Skeletal muscle cell (primary cell): ENCODE results near the gene PAPSS2.
"Not testable (repeated sequence)": the region's sequence is repeated elsewhere in the genome, so short reads cannot be mapped to it uniquely, and the experiment has no call there.

ENCODE experiments used
- DNase-seq: peaks from one replicate; pipeline ENCODE4 v3.0.0-alpha.2; 2010; ENCODE audit warnings: low read depth
- H3K4me3 ChIP-seq: 2 replicates; pipeline ENCODE4 v1.5.1; 2011; ENCODE audit warnings: low read depth, mild to moderate bottlenecking, control low read depth, low read length, moderate library complexity

The PAPSS2 gene

DNA sequence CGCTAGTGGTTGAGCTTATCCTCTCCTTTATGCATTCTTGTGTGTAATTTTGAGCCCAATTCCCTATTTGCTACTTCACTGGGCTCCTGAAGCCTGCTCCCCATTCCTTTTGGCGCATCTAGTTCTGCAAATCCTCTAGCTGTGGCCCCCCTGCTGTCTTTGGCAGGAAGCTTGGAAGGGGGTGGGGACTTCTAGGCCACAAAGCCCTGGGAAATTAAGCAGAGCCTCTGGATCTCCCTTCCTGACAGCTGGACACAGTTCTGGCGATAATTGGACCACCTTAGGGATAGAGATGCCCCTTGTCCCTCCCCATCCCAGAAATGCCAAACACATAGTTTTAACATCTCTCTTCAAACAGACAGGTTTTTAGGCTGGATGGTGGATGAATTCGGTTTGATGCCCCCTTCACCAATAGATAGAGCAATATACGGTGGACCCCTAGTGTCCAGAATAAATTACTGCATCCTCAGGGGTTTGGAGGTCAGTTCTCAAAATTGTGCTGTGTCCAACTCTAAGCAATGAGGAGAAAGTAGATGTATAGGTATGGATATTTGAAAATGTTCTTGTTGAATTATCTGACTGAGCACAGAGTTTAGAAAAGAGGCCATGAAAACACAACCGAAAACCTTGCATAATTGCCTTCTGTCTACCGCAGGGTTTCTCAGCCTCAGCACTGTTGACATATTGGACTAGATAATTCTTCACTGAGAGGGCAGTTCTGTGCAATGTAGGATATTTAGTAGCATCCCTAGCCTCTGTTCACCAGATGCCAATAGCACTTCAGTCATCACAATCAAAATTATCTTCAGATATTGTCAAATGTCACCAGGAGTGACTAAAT lies 75.5 kb downstream of the PAPSS2 start:
- no peak overlapping the region for H3K4me3 ChIP-seq
- no peak for DNase-seq

GRCh38 chr10:87738253-87738652 lies 78.6 kb downstream of the PAPSS2 start:
- H3K4me3 ChIP-seq, DNase-seq: not testable (repeated sequence)

DNA sequence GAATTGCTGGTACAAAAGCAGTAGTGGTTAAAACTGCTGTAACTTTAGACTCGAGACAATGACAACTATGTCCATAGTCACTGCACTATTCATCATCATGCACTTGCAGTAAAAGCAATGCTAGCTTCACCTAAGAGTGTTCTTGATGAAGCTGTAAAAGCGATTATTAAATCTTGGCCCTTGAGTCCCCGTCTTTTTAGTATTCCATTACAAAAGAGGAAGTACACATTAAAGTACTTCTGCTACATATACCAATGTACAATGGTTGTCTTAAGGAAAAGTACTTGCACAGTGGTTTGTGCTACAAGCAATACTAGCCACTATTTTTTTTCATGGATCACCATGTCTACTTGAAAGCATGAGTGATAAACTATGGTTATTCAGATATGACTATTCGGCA lies 80.0 kb downstream of the PAPSS2 start:
- no peak overlapping the region for H3K4me3 ChIP-seq
- DNase-seq = no peak

- peak; percentile 52 for DNase-seq
- no peak overlapping the region for H3K4me3 ChIP-seq
Measured at GRCh38 chr10:87740254-87740655, 80.6 kb downstream of the PAPSS2 start.

DNA sequence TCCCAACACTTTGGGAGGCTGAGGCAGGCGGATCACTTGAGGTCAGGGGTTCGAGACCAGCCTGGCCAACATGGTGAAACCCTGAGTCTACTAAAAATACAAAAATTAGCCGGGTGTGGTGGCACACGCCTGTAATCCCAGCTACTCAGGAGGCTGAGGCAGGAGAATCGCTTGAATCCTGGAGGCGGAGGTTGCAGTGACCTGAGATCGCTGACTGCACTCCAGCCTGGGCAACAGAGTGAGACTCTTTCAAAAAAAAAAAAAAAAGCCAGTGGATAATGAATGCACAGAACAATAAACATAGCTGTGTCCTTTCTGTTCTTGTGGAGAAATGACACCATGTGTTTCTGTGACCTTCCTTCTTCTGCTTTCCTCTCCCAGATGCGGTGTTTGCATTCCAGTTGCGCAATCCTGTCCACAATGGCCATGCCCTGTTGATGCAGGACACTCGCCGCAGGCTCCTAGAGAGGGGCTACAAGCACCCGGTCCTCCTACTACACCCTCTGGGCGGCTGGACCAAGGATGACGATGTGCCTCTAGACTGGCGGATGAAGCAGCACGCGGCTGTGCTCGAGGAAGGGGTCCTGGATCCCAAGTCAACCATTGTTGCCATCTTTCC lies 83.4 kb downstream of the PAPSS2 start:
- not testable (repeated sequence) for H3K4me3 ChIP-seq, DNase-seq

GRCh38 chr10:87744606-87745005 lies 84.9 kb downstream of the PAPSS2 start:
- DNase-seq = no peak

DNA sequence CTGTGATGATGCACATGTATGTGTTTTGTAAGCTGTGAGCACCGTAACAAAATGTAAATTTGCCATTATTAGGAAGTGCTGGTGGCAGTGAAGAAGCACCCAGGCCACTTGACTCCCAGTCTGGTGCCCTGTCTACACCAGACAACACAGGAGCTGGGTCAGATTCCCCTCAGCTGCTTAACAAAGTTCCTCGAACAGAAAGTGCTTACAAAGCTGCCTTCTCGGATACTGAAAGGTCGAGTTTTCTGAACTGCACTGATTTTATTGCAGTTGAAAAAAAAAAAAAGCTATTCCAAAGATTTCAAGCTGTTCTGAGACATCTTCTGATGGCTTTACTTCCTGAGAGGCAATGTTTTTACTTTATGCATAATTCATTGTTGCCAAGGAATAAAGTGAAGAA lies 87.2 kb downstream of the PAPSS2 start:
- no peak for DNase-seq

More at GRCh38 chr10:87744606-87745005, 84.9 kb downstream of the PAPSS2 start:
- no peak overlapping the region for H3K4me3 ChIP-seq

DNA sequence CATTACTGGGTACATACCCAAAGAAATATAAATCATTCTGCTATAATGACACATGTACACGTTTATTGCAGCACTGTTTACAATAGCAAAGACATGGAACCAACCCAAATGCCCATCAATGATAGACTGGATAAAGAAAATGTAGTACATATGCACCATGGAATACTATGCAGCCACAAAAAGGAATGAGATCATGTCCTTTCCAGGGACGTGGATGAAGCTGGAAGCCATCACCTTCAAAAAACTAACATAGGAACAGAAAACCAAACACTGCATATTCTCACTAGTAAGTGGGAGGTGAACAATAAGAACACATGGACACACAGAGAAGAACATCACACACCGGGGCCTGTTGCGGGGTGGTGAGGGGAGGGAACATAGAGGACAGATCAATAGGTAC lies 88.6 kb downstream of the PAPSS2 start:
- not testable (repeated sequence) for H3K4me3 ChIP-seq, DNase-seq

More for the DNA sequence above, 87.2 kb downstream of the PAPSS2 start:
- no peak overlapping the region for H3K4me3 ChIP-seq

- H3K4me3 ChIP-seq = no peak overlapping the region
- DNase-seq = no peak
Measured at GRCh38 chr10:87750001-87750671, 90.5 kb downstream of the PAPSS2 start.

- H3K4me3 ChIP-seq = no peak overlapping the region
- no peak for DNase-seq
Measured at GRCh38 chr10:87750817-87751216, 91.1 kb downstream of the PAPSS2 start.

GRCh38 chr10:87751274-87751673 lies 91.6 kb downstream of the PAPSS2 start:
- no peak overlapping the region for H3K4me3 ChIP-seq
- no peak for DNase-seq

GRCh38 chr10:87752566-87752965 lies 92.9 kb downstream of the PAPSS2 start:
- H3K4me3 ChIP-seq = no peak overlapping the region
- peak; percentile 31 for DNase-seq

DNA sequence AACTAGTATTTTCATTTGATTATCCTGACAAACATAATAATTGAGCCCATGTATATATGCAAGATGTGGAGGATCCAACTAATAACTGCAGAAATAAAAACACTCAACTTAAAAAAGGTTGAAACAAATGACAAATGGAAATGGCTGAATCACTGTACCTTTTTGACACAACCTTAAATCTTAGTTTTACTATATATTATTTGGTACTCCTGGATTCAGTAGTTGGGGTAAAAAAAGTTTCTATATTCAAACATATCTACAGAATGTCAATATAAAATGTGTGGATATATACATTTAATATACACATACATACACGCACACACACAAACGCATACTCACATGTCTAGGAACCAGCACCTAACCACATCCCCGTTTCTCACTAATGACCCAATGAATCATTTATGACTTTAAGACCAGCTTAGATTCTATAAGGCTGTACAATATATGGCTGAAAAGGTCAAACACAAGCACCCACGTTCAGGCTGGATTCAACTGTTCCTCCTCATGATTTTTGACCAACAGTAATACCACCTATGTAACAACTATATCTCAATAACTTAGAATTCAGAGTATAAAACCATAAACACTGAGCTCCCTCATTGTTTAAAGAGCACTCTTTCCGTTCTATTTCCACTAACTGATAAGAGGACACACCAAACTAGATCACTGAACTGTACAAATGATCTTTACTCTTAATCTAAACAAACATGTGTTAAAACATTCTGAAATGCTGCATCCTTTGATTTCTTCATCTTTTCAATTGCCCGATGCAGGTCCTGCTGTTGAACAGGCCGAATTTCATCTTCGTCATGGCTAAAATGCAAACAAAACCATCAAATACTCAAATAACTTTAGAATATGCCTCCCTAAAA lies 94.6 kb downstream of the PAPSS2 start:
- no peak overlapping the region for H3K4me3 ChIP-seq
- no peak for DNase-seq

DNA sequence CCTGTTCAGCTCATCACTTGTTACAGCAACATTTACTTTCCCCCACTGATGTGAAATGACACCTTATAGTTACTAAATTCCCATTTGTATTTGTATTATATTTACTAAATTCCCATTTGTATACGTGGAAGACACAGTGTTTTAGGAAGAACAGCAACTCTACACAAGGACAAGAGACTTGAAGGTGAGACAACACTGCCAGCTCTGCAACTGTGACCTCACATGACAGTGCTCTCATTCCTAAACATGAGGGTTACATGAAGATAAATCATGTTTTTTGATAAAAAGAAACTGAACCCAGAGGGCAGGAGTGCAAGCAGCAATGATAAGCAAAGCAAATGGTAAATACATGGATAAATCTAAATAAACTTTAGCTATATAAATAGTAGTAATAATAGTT lies 98.0 kb downstream of the PAPSS2 start:
- no peak for DNase-seq
- H3K4me3 ChIP-seq = no peak overlapping the region

DNA sequence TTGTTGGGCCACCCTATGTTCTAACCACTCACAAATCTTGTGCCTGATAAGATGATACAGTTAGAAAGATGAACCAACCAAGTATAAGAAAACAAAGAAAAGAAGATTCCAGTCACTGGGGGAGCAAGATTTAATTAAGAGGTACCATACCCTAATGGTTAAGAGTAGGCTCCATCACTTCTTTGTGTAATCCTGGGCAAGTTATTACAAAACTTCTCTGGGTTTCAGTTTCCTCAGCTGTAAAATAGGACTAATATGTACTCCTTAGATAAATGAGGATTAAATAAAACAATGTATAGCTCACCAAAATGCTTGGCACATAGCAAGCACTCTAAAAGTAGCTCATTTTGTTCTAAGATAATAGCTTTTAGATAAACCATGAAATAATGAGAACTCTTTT lies 99.9 kb downstream of the PAPSS2 start:
- no peak overlapping the region for H3K4me3 ChIP-seq
- DNase-seq = no peak

- H3K4me3 ChIP-seq = no peak overlapping the region
- no peak for DNase-seq
Measured at GRCh38 chr10:87760195-87760905, 100.7 kb downstream of the PAPSS2 start.

DNA sequence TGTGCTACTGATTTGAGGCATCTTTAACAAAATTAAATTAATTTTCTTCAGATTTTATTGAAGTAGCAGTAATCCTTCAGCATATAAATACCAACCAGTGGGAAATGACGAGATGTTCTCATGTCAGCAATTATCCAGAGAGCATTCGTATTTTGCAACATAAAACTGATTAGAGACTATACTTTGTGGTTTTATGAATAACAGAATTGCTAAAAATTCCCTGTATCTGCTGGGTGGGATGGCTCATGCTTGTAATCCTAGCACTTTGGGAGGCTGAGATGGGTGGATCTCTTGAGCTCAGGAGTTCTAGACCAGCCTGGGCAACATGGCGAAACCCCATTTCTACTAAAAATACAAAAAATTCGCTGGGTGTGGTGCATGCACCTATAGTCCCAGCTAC lies 101.5 kb downstream of the PAPSS2 start:
- no peak overlapping the region for H3K4me3 ChIP-seq
- no peak for DNase-seq

GRCh38 chr10:87761892-87762291 lies 102.2 kb downstream of the PAPSS2 start:
- peak; percentile 37 for DNase-seq
- no peak overlapping the region for H3K4me3 ChIP-seq
